Activated T-helper 1 cell treated with anti-CD3 and anti-CD28 coated beads, Interleukin-12 subunit alpha, Interleukin-12 subunit beta, Interleukin-2, Interleukin-4 antibody, amounts not matched to agents 30 ng/mL and 10 ng/mL and 1 ng/mL, durations not matched to agents 14 hours and 24 hours and 36 hours (primary cell): ENCODE data around the gene LHX5. TPM values are rescaled to one million over a fixed set of nuclear protein-coding genes. Genes with fewer than 3 reads are reported as not detected.

Experiments
- total RNA-seq: library from RNA; stranded (reverse); gene quantifications from 2 replicates; pipeline ENCODE4 v1.2.3, GENCODE V29; 2022

LHX5 gene
- total RNA-seq, 1 donor from 2014 or later: not detected

Other genes starting within 250 kb of the LHX5 start
- gene SLC8B1, start 136.8 kb downstream of the LHX5 start, total RNA-seq: 21.2 TPM in 2 replicates
- 15.3 and 16.3 TPM in 2 replicates for gene PLBD2, start 113.3 kb downstream of the LHX5 start, total RNA-seq
- not detected in 2 replicates for gene SDS, start 68.0 kb downstream of the LHX5 start, total RNA-seq
- gene SDSL, start 49.5 kb downstream of the LHX5 start, total RNA-seq: 0.52 and 0.54 TPM in 2 replicates